Measurements from ENCODE around the gene MYCL. TPM values are rescaled to one million over a fixed set of nuclear protein-coding genes. Genes with fewer than 3 reads are reported as not detected.
"Not testable (repeated sequence)": the region's sequence is repeated elsewhere in the genome, so short reads cannot be mapped to it uniquely, and the experiment has no call there.

Gene MYCL
- total and polyA plus RNA-seq, 4 donors, result 0.45 to 1.2 (median 0.50) TPM; not detected in 1

DNA sequence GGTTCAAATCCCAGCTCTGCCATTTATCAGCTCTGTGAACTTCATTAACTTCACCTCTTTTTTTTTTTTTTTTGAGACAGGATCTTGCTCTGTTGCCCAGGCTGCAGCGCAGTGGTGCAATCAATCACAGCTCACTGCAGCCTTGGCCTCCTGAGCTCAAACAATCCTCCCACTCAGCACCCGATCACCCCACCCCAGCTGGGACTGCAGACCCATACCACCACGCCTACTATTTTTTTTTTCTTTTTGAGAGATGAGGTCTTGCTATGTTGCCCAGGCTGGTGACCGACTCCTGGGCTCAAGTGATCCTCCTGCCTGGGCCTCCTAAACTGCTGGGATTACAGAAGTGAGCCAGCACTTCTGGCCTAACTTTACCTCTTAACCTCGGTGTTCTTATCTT lies 16.2 kb downstream of the MYCL start:
- H3K27ac ChIP-seq (ENCODE audit: low read depth in 1 of 2, low read length in 2 of 2), result no peak overlapping the region
- intact Hi-C loops (cut with DNase I), result no loop called here

GRCh38 chr1:39882152-39882551 lies 19.6 kb downstream of the MYCL start:
- no peaks in the 10 kb centered on the region for H3K27me3 ChIP-seq (ENCODE audit: control insufficient read depth in 1 of 2, insufficient read depth in 2 of 2, low read length in 1 of 2)
- ATAC-seq (ENCODE audit: low FRiP score) (no peak), DNase-seq (no peak)
- WGBS, 2 donors, result 66 to 72% methylated on average over 2 of the region's 2 CpGs
- H3K4me3 ChIP-seq (ENCODE audit: low read length in 2 of 2), result peak overlapping the region; percentile 43 to 79
- no peaks in the 10 kb centered on the region for H3K9me3 ChIP-seq (ENCODE audit: control insufficient read depth, low read length)
- intact Hi-C loops (cut with DNase I), result no loop called here
- H3K36me3 ChIP-seq (ENCODE audit: control insufficient read depth in 1 of 2, insufficient read depth in 2 of 2, low read length in 1 of 2), result no peaks in the 10 kb centered on the region
- H3K27ac ChIP-seq (ENCODE audit: low read depth in 1 of 2, low read length in 2 of 2), result no peak overlapping the region
- peaks cover 0 to 4% of the 10 kb centered on the region in 2 donors for H3K4me1 ChIP-seq (ENCODE audit: control insufficient read depth in 1 of 2, insufficient read depth in 2 of 2, low read length in 2 of 2)

More for the DNA sequence above, 16.2 kb downstream of the MYCL start:
- H3K4me1 ChIP-seq (ENCODE audit: control insufficient read depth in 1 of 2, insufficient read depth in 2 of 2, low read length in 2 of 2), result no peaks in the 10 kb centered on the region
- no peaks in the 10 kb centered on the region for H3K9me3 ChIP-seq (ENCODE audit: control insufficient read depth, low read length)
- no peak overlapping the region for H3K4me3 ChIP-seq (ENCODE audit: low read length in 2 of 2)
- ATAC-seq (ENCODE audit: low FRiP score) (no peak), DNase-seq (no peak)
- no peaks in the 10 kb centered on the region for H3K27me3 ChIP-seq (ENCODE audit: control insufficient read depth in 1 of 2, insufficient read depth in 2 of 2, low read length in 1 of 2)
- H3K36me3 ChIP-seq (ENCODE audit: control insufficient read depth in 1 of 2, insufficient read depth in 2 of 2, low read length in 1 of 2), result no peaks in the 10 kb centered on the region
- 74 to 77% methylated on average over 5 of the region's 5 CpGs for WGBS, 2 donors

DNA sequence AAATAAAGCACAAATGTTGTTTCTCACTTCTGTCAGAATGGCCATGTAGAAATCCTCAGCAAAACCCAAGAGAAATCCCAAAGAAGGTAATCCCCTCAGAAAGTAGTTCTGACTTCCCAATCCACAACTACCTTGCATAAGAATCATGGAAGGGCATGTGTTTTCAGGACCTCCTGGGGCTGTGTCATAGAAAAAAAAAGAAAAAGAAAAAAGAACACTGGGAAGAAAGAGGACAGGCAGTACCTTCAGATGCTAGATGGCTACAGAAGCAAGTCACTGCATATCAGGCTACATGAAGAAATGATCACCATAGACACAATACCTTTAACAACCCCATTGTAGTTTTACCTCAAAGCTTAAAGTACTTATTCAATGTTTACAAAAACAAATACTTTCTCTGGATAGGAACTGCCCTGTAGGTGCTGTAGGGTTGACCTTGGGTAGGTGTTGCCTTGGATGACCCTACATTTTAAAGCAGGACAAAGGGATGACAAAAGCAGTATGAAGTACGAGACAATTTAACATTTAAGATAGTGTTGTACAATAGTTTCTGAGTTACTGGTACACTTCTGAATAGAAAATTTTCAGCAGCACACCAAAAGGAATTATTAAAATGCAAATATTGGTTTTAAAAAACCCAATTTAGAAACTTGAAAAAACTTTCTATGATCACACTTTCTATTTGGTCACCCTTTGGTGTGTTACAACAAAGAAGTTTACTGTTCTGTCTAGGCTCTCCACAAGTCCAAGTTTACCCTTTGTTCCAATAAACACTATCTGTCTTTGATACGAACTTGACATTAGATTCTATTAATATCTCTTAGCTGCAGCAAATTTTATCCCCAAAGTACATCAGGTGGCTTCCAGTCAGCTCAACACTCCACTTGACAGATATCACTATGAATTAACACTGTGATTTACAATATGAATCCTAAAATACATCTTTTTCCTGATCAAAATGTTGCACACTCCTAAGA lies 23.4 kb downstream of the MYCL start:
- DNase-seq, result no peak
- peaks cover 0 to 4% of the 10 kb centered on the region in 2 donors for H3K4me1 ChIP-seq (ENCODE audit: control insufficient read depth in 1 of 2, insufficient read depth in 2 of 2, low read length in 2 of 2)
- intact Hi-C loops (cut with DNase I), result no loop called here
- no peaks in the 10 kb centered on the region for H3K27me3 ChIP-seq (ENCODE audit: control insufficient read depth in 1 of 2, insufficient read depth in 2 of 2, low read length in 1 of 2)
- WGBS, 2 donors, result 65 to 75% methylated on average over 2 of the region's 2 CpGs
- no peak overlapping the region for H3K27ac ChIP-seq (ENCODE audit: low read depth in 1 of 2, low read length in 2 of 2)
- H3K4me3 ChIP-seq (ENCODE audit: low read length in 2 of 2), result no peak overlapping the region
- no peak for ATAC-seq (ENCODE audit: low FRiP score)
- H3K9me3 ChIP-seq (ENCODE audit: control insufficient read depth, low read length), result no peaks in the 10 kb centered on the region
- no peaks in the 10 kb centered on the region for H3K36me3 ChIP-seq (ENCODE audit: control insufficient read depth in 1 of 2, insufficient read depth in 2 of 2, low read length in 1 of 2)

DNA sequence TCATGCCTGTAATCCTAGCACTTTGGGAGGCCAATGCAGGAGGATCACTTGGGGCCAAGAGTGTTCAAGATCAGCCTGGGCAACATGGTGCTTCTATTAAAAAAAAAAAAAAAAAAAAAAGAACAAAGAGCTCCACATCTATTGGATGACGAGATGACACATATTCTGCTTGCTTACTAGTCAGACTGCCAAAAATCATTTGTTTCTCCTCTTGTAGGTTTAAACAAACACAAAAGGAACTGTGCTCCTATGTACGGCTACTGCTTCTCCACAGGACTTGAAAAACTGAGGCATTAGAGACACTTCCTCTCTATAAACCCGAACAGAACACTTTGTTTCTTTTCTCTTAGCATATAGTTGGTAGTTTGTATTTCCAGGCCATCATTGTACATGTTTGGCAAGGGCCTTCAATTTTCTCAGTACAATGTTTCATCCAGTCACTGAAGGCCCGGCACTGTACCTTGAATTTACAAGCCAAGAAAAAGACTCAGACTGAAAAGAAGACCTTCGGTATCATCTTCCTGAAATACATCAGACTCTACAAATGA lies 24.4 kb downstream of the MYCL start:
- WGBS, 2 donors, result 76 to 81% methylated on average over 5 of the region's 5 CpGs
- DNase-seq (no peak), ATAC-seq (ENCODE audit: low FRiP score) (no peak)
- peaks cover 0 to 4% of the 10 kb centered on the region in 2 donors for H3K4me1 ChIP-seq (ENCODE audit: control insufficient read depth in 1 of 2, insufficient read depth in 2 of 2, low read length in 2 of 2)
- no peaks in the 10 kb centered on the region for H3K27me3 ChIP-seq (ENCODE audit: control insufficient read depth in 1 of 2, insufficient read depth in 2 of 2, low read length in 1 of 2)
- no peaks in the 10 kb centered on the region for H3K36me3 ChIP-seq (ENCODE audit: control insufficient read depth in 1 of 2, insufficient read depth in 2 of 2, low read length in 1 of 2)
- no peak overlapping the region for H3K27ac ChIP-seq (ENCODE audit: low read depth in 1 of 2, low read length in 2 of 2)
- no peak overlapping the region for H3K4me3 ChIP-seq (ENCODE audit: low read length in 2 of 2)
- intact Hi-C loops (cut with DNase I), result no loop called here
- H3K9me3 ChIP-seq (ENCODE audit: control insufficient read depth, low read length), result no peaks in the 10 kb centered on the region

- H3K4me1 ChIP-seq (ENCODE audit: control insufficient read depth in 1 of 2, insufficient read depth in 2 of 2, low read length in 2 of 2), result peaks cover 0 to 4% of the 10 kb centered on the region in 2 donors
Observed at GRCh38 chr1:39876144-39876543, 25.6 kb downstream of the MYCL start.

DNA sequence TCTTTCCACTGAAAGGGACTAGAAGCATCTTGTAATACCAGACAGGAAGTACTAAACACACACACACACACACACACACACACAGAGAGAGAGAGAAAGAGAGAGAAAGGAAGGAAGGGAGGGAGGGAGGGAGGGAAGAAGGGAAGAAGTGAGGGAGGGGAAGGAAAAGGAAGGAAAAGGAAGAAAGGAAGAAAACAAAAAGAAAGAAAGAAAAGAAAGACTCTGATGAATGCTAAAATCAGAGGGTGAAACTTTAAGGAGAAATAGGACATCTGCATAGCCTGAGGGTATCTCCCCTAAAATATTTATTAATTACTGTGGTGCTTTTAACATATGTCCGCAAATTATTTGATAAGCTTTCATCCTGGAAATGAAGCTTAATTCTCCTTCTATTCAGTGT lies 29.0 kb downstream of the MYCL start:
- H3K9me3 ChIP-seq (ENCODE audit: control insufficient read depth, low read length), result no peaks in the 10 kb centered on the region
- ATAC-seq (ENCODE audit: low FRiP score), result no peak
- no peak overlapping the region for H3K27ac ChIP-seq (ENCODE audit: low read depth in 1 of 2, low read length in 2 of 2)
- H3K4me3 ChIP-seq (ENCODE audit: low read length in 2 of 2), result no peak overlapping the region
- no peaks in the 10 kb centered on the region for H3K27me3 ChIP-seq (ENCODE audit: control insufficient read depth in 1 of 2, insufficient read depth in 2 of 2, low read length in 1 of 2)
- intact Hi-C loops (cut with DNase I), result no loop called here
- DNase-seq, result no peak
- WGBS, 2 donors, result 94 to 100% methylated on average over 1 of the region's 1 CpG
- H3K4me1 ChIP-seq (ENCODE audit: control insufficient read depth in 1 of 2, insufficient read depth in 2 of 2, low read length in 2 of 2), result no peaks in the 10 kb centered on the region
- no peaks in the 10 kb centered on the region for H3K36me3 ChIP-seq (ENCODE audit: control insufficient read depth in 1 of 2, insufficient read depth in 2 of 2, low read length in 1 of 2)

More at GRCh38 chr1:39876144-39876543, 25.6 kb downstream of the MYCL start:
- intact Hi-C loops (cut with DNase I), result no loop called here
- ATAC-seq (ENCODE audit: low FRiP score) (no peak), DNase-seq (no peak)
- Histone ChIP-seq H3K27ac (ENCODE audit: low read depth in 1 of 2, low read length in 2 of 2) (no peak overlapping the region), H3K27me3 (ENCODE audit: control insufficient read depth in 1 of 2, insufficient read depth in 2 of 2, low read length in 1 of 2) (no peaks in the 10 kb centered on the region), H3K9me3 (ENCODE audit: control insufficient read depth, low read length) (no peaks in the 10 kb centered on the region), H3K36me3 (ENCODE audit: control insufficient read depth in 1 of 2, insufficient read depth in 2 of 2, low read length in 1 of 2) (no peaks in the 10 kb centered on the region), H3K4me3 (ENCODE audit: low read length in 2 of 2) (no peak overlapping the region)

- Histone ChIP-seq H3K36me3 (ENCODE audit: control insufficient read depth in 1 of 2, insufficient read depth in 2 of 2, low read length in 1 of 2) (no peaks in the 10 kb centered on the region), H3K27me3 (ENCODE audit: control insufficient read depth in 1 of 2, insufficient read depth in 2 of 2, low read length in 1 of 2) (no peaks in the 10 kb centered on the region), H3K4me3 (ENCODE audit: low read length in 2 of 2) (no peak overlapping the region), H3K9me3 (ENCODE audit: control insufficient read depth, low read length) (no peaks in the 10 kb centered on the region), H3K4me1 (ENCODE audit: control insufficient read depth in 1 of 2, insufficient read depth in 2 of 2, low read length in 2 of 2) (no peaks in the 10 kb centered on the region), H3K27ac (ENCODE audit: low read depth in 1 of 2, low read length in 2 of 2) (no peak overlapping the region)
- ATAC-seq (ENCODE audit: low FRiP score) (no peak), DNase-seq (no peak)
- intact Hi-C loops (cut with DNase I), result no loop called here
Observed at GRCh38 chr1:39871796-39872195, 29.9 kb downstream of the MYCL start.

DNA sequence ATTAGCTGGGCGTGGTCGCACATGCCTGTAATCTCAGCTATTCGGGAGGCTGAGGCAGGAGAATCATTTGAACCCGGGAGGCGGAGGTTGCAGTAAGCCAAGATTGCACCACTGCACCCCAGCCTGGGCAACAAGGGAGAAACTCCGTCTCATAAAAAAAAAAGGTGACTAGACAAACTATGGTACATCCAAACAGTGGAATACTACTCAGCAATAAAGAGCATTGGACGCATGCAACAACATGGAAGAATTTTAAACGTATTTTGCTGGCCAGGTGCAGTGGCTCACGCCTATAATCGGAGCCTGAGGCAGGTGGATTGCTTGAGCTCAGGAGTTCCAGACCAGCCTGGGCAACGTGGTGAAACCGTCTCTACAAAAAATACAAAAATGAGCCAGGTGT lies 30.7 kb downstream of the MYCL start:
- H3K4me1 ChIP-seq (ENCODE audit: control insufficient read depth in 1 of 2, insufficient read depth in 2 of 2, low read length in 2 of 2); ATAC-seq (ENCODE audit: low FRiP score); H3K27me3 ChIP-seq (ENCODE audit: control insufficient read depth in 1 of 2, insufficient read depth in 2 of 2, low read length in 1 of 2); H3K27ac ChIP-seq (ENCODE audit: low read depth in 1 of 2, low read length in 2 of 2); H3K9me3 ChIP-seq (ENCODE audit: control insufficient read depth, low read length); H3K4me3 ChIP-seq (ENCODE audit: low read length in 2 of 2); H3K36me3 ChIP-seq (ENCODE audit: control insufficient read depth in 1 of 2, insufficient read depth in 2 of 2, low read length in 1 of 2); DNase-seq; intact Hi-C loops (cut with DNase I): not testable (repeated sequence)
- 96 to 98% methylated on average over 12 of the region's 12 CpGs for WGBS, 2 donors

All from aorta (tissue), 5 donors.